Mesendoderm (in vitro differentiated cells): ENCODE results near the gene CROCC2.
A peak's percentile ranks its signal among the peaks of the same experiment; 100 is the strongest.

Experiments
- DNase-seq: peaks from one replicate; pipeline ENCODE4 v3.0.0; 2013
- H2AK5ac ChIP-seq: 2 replicates; pipeline ENCODE4 v1.6.1; 2013; ENCODE audit warnings: low read length, inconsistent platforms
- H2BK120ac ChIP-seq: 2 replicates; pipeline ENCODE4 v1.6.1; 2013; ENCODE audit warnings: low read depth, mild to moderate bottlenecking, low read length, moderate library complexity, mixed read lengths
- H2BK15ac ChIP-seq: replicated peaks from 2 replicates; pipeline ENCODE4 v1.6.1; 2013; ENCODE audit warnings: low read depth, mild to moderate bottlenecking, moderate library complexity
- H2BK5ac ChIP-seq: 2 replicates; pipeline ENCODE4 v1.6.1; 2013; ENCODE audit warnings: low read length, inconsistent platforms
- H3K18ac ChIP-seq: 2 replicates; pipeline ENCODE4 v1.6.1; 2013; ENCODE audit warnings: mild to moderate bottlenecking, low read length, mixed read lengths
- H3K23ac ChIP-seq: one replicate; pipeline ENCODE4 v1.6.1; 2013; ENCODE audit warnings: low read length
- H3K27ac ChIP-seq: 2 replicates; pipeline ENCODE4 v1.5.1; 2013; ENCODE audit warnings: low read depth, mild to moderate bottlenecking, inconsistent platforms, low read length, moderate library complexity
- H3K27me3 ChIP-seq: 2 replicates; pipeline ENCODE4 v1.6.1; 2013; ENCODE audit warnings: low read length, control low read depth, mild to moderate bottlenecking, inconsistent platforms; ENCODE audit not compliant: insufficient read depth, poor library complexity
- H3K36me3 ChIP-seq: 2 replicates; pipeline ENCODE4 v1.6.1; 2013; ENCODE audit warnings: low read length, inconsistent platforms; ENCODE audit not compliant: control insufficient read depth, insufficient read depth
- H3K4ac ChIP-seq: one replicate; pipeline ENCODE4 v1.6.1; 2013; ENCODE audit warnings: low read depth, mild to moderate bottlenecking, low read length, moderate library complexity
- H3K4me1 ChIP-seq: 2 replicates; pipeline ENCODE4 v1.6.1; 2013; ENCODE audit warnings: low read depth, low read length, inconsistent platforms; ENCODE audit not compliant: control insufficient read depth
- H3K4me2 ChIP-seq: 2 replicates; pipeline ENCODE4 v1.6.1; 2013; ENCODE audit warnings: low read length
- H3K4me3 ChIP-seq: 2 replicates; pipeline ENCODE4 v1.5.1; 2013; ENCODE audit warnings: mild to moderate bottlenecking, low read length
- H3K56ac ChIP-seq: one replicate; pipeline ENCODE4 v1.6.1; 2013; ENCODE audit warnings: low read length
- H3K79me1 ChIP-seq: 2 replicates; pipeline ENCODE4 v1.6.1; 2013; ENCODE audit warnings: low read length, inconsistent platforms
- H3K79me2 ChIP-seq: 2 replicates; pipeline ENCODE4 v1.6.1; 2013; ENCODE audit warnings: mild to moderate bottlenecking, low read length; ENCODE audit not compliant: control insufficient read depth, insufficient read depth
- H3K9ac ChIP-seq: 2 replicates; pipeline ENCODE4 v1.6.1; 2013; ENCODE audit warnings: low read length, inconsistent platforms
- H4K5ac ChIP-seq: one replicate; pipeline ENCODE4 v1.6.1; 2013; ENCODE audit warnings: low read length
- H4K8ac ChIP-seq: one replicate; pipeline ENCODE4 v1.6.1; 2013; ENCODE audit warnings: low read depth, mild to moderate bottlenecking, control low read depth, low read length, moderate library complexity
- WGBS: extraction: QIAGEN DNeasy Blood & Tissue Kit; methylation state at CpG from one replicate; pipeline ENCODE4 v1.1.7; 2013; ENCODE audit warnings: low lambda C conversion rate, missing lambda C conversion rate; ENCODE audit not compliant: insufficient coverage; ENCODE audit errors: extremely low coverage; 5-methylcytosine and 5-hydroxymethylcytosine counted together

The CROCC2 gene

DNA sequence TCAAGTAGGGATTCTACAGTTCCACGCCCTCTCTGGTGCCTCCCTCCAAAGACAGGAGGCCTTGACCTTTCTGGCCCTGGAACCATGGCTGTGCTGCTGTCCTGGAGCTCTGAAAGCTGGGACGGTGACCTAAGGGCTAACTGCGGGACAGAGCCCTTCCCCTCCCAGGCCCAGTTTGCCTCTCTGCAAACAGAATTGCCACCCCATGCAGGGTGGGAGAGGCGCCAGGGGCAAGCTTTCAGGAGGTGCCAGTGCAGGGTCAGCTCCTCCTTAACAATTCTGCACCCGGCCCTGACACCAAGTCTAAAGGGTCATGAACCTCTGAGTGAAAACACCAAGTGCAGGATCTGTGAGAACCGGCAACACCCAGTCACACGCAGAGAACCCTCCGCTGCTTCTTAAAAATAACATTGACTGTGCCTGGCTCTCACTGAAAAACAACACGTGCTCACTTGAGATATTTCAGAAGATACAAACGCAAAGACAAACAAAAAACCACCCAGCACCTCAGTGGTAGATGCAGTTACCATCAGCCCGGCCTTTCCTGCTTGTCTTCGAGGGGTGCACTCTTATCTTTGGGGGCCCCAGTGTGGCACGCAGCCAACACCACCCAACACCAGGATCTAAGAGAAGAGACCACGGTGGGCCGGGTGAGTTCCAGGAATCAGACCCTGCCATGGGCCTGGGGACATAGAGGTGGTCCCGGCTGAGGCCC is 91.2 kb downstream of the CROCC2 start:
- Histone ChIP-seq H3K18ac (no peak overlapping the region), H3K56ac (no peak overlapping the region), H3K23ac (no peak overlapping the region), H3K79me1 (no peaks in the 10 kb centered on the region), H2BK5ac (no peak overlapping the region), H3K9ac (no peak overlapping the region), H3K4me3 (no peak overlapping the region), H4K8ac (no peak overlapping the region), H3K4ac (no peak overlapping the region), H3K27me3 (no peaks in the 10 kb centered on the region), H3K79me2 (no peaks in the 10 kb centered on the region), H2BK120ac (no peak overlapping the region), H3K27ac (no peak overlapping the region), H3K36me3 (no peaks in the 10 kb centered on the region), H3K4me2 (no peak overlapping the region), H4K5ac (no peak overlapping the region), H2AK5ac (no peak overlapping the region), H2BK15ac (no peak overlapping the region), H3K4me1 (no peaks in the 10 kb centered on the region)
- DNase-seq: no peak
- no CpG with 5 or more reads among the region's 16 CpGs for WGBS

- H3K9ac ChIP-seq: peak within 1 kb of the TSS; percentile 89
These were observed 91.9 kb downstream of the CROCC2 start, which contains the start of gene SNED1 for GRCh38 chr2:240997856-240998705. SNED1 (plus strand) TSS chr2:240998618; CDS start chr2:240998838, 220 bp downstream.

GRCh38 chr2:240998706-240998994 is 92.5 kb downstream of the CROCC2 start:
- Histone ChIP-seq H3K18ac (no peak overlapping the region), H3K9ac (peak overlapping the region; percentile 75), H3K4ac (no peak overlapping the region), H3K56ac (peak overlapping the region; percentile 84), H3K27ac (no peak overlapping the region), H3K23ac (no peak overlapping the region), H4K5ac (no peak overlapping the region), H2AK5ac (no peak overlapping the region), H2BK120ac (no peak overlapping the region), H3K79me2 (no peaks in the 10 kb centered on the region), H3K4me2 (peak overlapping the region; percentile 68), H4K8ac (no peak overlapping the region), H3K4me3 (peak overlapping the region; percentile 49), H3K27me3 (no peaks in the 10 kb centered on the region), H2BK15ac (no peak overlapping the region), H3K4me1 (no peaks in the 10 kb centered on the region), H3K36me3 (no peaks in the 10 kb centered on the region), H2BK5ac (no peak overlapping the region), H3K79me1 (no peaks in the 10 kb centered on the region)
- no peak for DNase-seq
- WGBS: no CpG with 5 or more reads among the region's 51 CpGs

More at GRCh38 chr2:240997856-240998705, 91.9 kb downstream of the CROCC2 start, which contains the start of gene SNED1:
- Histone ChIP-seq H2AK5ac (no peak within 1 kb of the TSS), H3K4me2 (peak within 1 kb of the TSS; percentile 68), H3K27ac (no peak within 1 kb of the TSS), H3K79me1 (no peaks in the 10 kb centered on the region), H4K8ac (no peak within 1 kb of the TSS), H2BK120ac (no peak within 1 kb of the TSS), H3K56ac (peak within 1 kb of the TSS; percentile 98), H3K4ac (no peak within 1 kb of the TSS), H3K36me3 (no peaks in the 10 kb centered on the region), H3K79me2 (no peaks in the 10 kb centered on the region), H4K5ac (no peak within 1 kb of the TSS), H2BK15ac (no peak within 1 kb of the TSS), H3K18ac (no peak within 1 kb of the TSS), H3K23ac (no peak within 1 kb of the TSS), H3K4me1 (no peaks in the 10 kb centered on the region), H3K4me3 (peak within 1 kb of the TSS; percentile 56), H3K27me3 (no peaks in the 10 kb centered on the region), H2BK5ac (peak within 1 kb of the TSS; percentile 70)
- peak; percentile 87 for DNase-seq
- no CpG with 5 or more reads among the region's 61 CpGs for WGBS

DNA sequence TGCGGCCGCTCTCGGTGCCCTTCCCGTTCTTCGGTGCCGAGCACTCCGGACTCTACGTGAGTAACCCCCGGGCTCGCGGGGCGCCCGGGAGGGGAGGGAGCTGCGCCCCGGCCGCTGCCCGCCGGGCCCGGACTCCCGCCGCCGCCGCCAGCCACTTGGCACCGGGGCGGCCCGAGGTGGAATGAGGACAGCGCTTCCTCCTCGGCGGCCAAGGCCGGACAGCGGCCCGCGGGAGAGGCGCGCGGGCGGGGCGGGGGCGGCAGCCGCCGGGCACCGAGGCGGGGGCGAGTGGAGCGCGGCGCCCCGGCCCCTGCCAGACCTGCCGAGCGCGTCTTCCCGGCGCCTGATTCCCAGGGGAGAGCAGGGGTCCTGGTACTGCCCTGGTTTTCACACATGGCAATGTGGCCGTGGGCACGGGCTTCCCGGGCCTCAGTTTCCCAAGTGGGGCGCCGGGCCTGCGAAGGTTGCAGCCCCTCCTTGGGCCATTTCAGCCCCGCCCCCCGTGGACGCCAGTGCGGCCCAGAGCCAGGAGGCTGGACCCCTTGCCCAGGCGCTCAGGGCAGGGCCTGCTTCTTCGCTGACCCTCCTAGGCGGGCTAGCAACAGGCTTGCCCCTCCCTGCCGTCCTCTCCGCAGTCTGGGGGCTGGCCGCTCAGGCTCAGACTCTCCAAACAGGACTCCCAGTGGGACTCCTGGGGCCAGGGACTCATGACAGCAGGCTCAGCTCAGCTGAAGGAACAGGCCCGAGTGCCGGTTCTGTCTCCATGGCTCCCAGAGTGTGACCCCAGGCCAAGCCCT is 93.1 kb downstream of the CROCC2 start:
- no peaks in the 10 kb centered on the region for H3K27me3 ChIP-seq
- no peak overlapping the region for H2BK15ac ChIP-seq
- peak overlapping the region; percentile 49 for H3K4me3 ChIP-seq
- H4K8ac ChIP-seq: no peak overlapping the region
- peak overlapping the region; percentile 75 for H3K9ac ChIP-seq
- H2BK120ac ChIP-seq: no peak overlapping the region
- H3K4ac ChIP-seq: no peak overlapping the region
- H3K56ac ChIP-seq: peak overlapping the region; percentile 84
- H3K27ac ChIP-seq: no peak overlapping the region
- no peaks in the 10 kb centered on the region for H3K36me3 ChIP-seq
- no peaks in the 10 kb centered on the region for H3K4me1 ChIP-seq
- WGBS: no CpG with 5 or more reads among the region's 71 CpGs
- no peaks in the 10 kb centered on the region for H3K79me2 ChIP-seq
- no peak for DNase-seq
- peak overlapping the region; percentile 68 for H3K4me2 ChIP-seq
- H3K18ac ChIP-seq: no peak overlapping the region
- no peak overlapping the region for H4K5ac ChIP-seq
- no peak overlapping the region for H2BK5ac ChIP-seq
- H3K79me1 ChIP-seq: no peaks in the 10 kb centered on the region
- H3K23ac ChIP-seq: no peak overlapping the region
- H2AK5ac ChIP-seq: no peak overlapping the region

DNA sequence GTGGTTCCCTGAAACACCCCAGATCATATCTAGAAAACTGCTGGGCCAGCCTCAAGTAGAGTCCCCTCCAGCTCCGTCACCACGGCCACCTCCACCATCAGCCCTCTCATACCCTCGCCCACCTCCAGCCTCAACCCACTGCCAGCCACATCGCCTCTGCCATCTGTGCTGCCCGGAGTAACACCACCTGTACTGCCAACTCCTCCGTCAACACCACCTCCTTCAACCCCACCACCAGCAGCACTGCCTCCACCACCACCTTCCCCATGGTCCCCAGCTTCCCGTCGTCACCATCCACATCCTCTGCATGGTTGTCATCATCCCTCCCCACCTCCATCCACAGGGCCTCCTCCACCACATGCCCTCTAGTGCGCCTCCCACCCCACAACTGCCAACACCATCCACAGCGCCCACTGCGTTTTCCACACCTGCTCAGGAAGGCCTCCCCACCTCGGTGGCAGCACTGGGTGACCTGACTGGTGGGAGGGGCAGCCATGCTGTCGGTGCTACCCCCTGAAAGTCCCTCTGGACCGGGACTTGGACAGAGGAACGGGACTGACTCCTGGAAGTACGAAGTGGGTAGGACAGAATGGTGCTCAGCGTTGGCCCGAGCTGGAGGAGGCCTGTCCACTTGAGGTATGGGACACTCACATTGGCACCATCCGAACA is 93.9 kb downstream of the CROCC2 start:
- H3K4me1 ChIP-seq: no peaks in the 10 kb centered on the region
- no peaks in the 10 kb centered on the region for H3K79me2 ChIP-seq
- H2BK15ac ChIP-seq: no peak overlapping the region
- H3K27ac ChIP-seq: no peak overlapping the region
- WGBS: no CpG with 5 or more reads among the region's 19 CpGs
- DNase-seq: no peak
- H4K5ac ChIP-seq: no peak overlapping the region
- H3K56ac ChIP-seq: peak overlapping the region; percentile 49
- no peak overlapping the region for H3K18ac ChIP-seq
- H4K8ac ChIP-seq: no peak overlapping the region
- H2BK5ac ChIP-seq: no peak overlapping the region
- no peaks in the 10 kb centered on the region for H3K79me1 ChIP-seq
- no peak overlapping the region for H3K4me2 ChIP-seq
- H3K23ac ChIP-seq: peak overlapping the region; percentile 80
- no peak overlapping the region for H3K4me3 ChIP-seq
- H3K27me3 ChIP-seq: no peaks in the 10 kb centered on the region
- H2BK120ac ChIP-seq: no peak overlapping the region
- H3K9ac ChIP-seq: no peak overlapping the region
- H3K4ac ChIP-seq: no peak overlapping the region
- no peaks in the 10 kb centered on the region for H3K36me3 ChIP-seq
- no peak overlapping the region for H2AK5ac ChIP-seq
